EL (cell line): ENCODE measurements around the gene KCNH6.

Source experiments
- DNase-seq: peaks from one replicate; pipeline ENCODE4 v3.0.0-alpha.2; 2016

Gene KCNH6

GRCh38 chr17:63514477-63514876 is 8.7 kb upstream of the KCNH6 start:
- DNase-seq: no peak

- DNase-seq: no peak
Observed at GRCh38 chr17:63514974-63515373, 8.2 kb upstream of the KCNH6 start.

- no peak for DNase-seq
Observed at GRCh38 chr17:63515426-63515825, 7.7 kb upstream of the KCNH6 start.

- DNase-seq: peak; percentile 80
Observed at GRCh38 chr17:63516910-63517824, 6.0 kb upstream of the KCNH6 start.

- no peak for DNase-seq
Observed at GRCh38 chr17:63517825-63518534, 5.2 kb upstream of the KCNH6 start.

- no peak for DNase-seq
Observed at GRCh38 chr17:63519116-63519881, 3.9 kb upstream of the KCNH6 start.

- DNase-seq: no peak
Observed at GRCh38 chr17:63519972-63520882, 2.9 kb upstream of the KCNH6 start.

GRCh38 chr17:63524051-63524450 is 893 bp downstream of the KCNH6 start:
- DNase-seq: no peak

- DNase-seq: no peak
Observed at GRCh38 chr17:63525190-63525946, 2.2 kb downstream of the KCNH6 start.

- no peak for DNase-seq
Observed at GRCh38 chr17:63526861-63527260, 3.7 kb downstream of the KCNH6 start.

- DNase-seq: no peak
Observed at GRCh38 chr17:63528183-63528582, 5.0 kb downstream of the KCNH6 start.

GRCh38 chr17:63529711-63530556 is 6.8 kb downstream of the KCNH6 start:
- no peak for DNase-seq

GRCh38 chr17:63530557-63531021 is 7.4 kb downstream of the KCNH6 start:
- no peak for DNase-seq

- peak; percentile 14 for DNase-seq
Observed at GRCh38 chr17:63531022-63531965, 8.1 kb downstream of the KCNH6 start.

GRCh38 chr17:63533433-63534077 is 10.4 kb downstream of the KCNH6 start:
- DNase-seq: no peak

- no peak for DNase-seq
Observed at GRCh38 chr17:63534078-63534570, 11.0 kb downstream of the KCNH6 start.

- no peak for DNase-seq
Observed at GRCh38 chr17:63534816-63535455, 11.8 kb downstream of the KCNH6 start.

GRCh38 chr17:63535640-63536039 is 12.5 kb downstream of the KCNH6 start:
- no peak for DNase-seq
